ENCODE data around the gene TEK. TPM values are rescaled to one million over a fixed set of nuclear protein-coding genes. Genes with fewer than 3 reads are reported as not detected.

TEK gene
- total RNA-seq, 2 donors from 2014 or later = not detected

DNA sequence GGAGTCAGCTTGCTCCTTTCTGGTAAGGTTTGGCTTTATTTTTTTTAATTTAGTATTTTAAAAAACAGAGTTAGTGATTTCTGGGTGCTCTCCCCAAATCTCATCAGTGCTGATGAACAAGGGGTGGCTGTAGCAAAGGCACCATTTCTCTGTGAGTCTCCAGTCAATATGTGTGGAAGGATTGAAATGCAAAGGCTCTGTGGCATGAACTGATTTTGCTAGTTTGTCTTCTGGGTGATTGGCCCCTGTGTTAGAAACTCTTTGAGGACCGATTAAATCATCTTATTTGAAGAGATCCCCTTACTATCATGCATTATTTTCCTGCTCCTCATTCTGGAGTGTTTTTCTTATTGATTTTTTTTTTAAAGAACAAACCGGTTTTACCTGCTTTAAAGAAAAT is 596 bp downstream of the TEK start:
- Mint-ChIP-seq H3K27ac (no peak overlapping the region), H3K36me3 (no peaks in the 10 kb centered on the region), H3K9me3 (no peaks in the 10 kb centered on the region)
- no peak for DNase-seq (ENCODE audit: low spot score in 2 of 2)
- no peak for ATAC-seq

GRCh38 chr9:27110181-27110580 is 1.2 kb downstream of the TEK start:
- DNase-seq (ENCODE audit: low spot score in 2 of 2) (no peak), ATAC-seq (no peak)
- Mint-ChIP-seq H3K36me3 (no peaks in the 10 kb centered on the region), H3K9me3 (no peaks in the 10 kb centered on the region), H3K27ac (no peak overlapping the region)

- no peak overlapping the region for H3K27ac Mint-ChIP-seq
- no peaks in the 10 kb centered on the region for H3K36me3 Mint-ChIP-seq
- H3K9me3 Mint-ChIP-seq = no peaks in the 10 kb centered on the region
- ATAC-seq (no peak), DNase-seq (ENCODE audit: low spot score in 2 of 2) (no peak)
These were observed 3.2 kb downstream of the TEK start for GRCh38 chr9:27112235-27112634.

- Mint-ChIP-seq H3K9me3 (no peaks in the 10 kb centered on the region), H3K36me3 (no peaks in the 10 kb centered on the region), H3K27ac (no peak overlapping the region)
- DNase-seq (ENCODE audit: low spot score in 2 of 2) (no peak), ATAC-seq (no peak)
These were observed 8.6 kb downstream of the TEK start for GRCh38 chr9:27117489-27118135.

- DNase-seq (ENCODE audit: low spot score in 2 of 2) (no peak), ATAC-seq (no peak)
- H3K36me3 Mint-ChIP-seq = no peaks in the 10 kb centered on the region
- H3K9me3 Mint-ChIP-seq = no peaks in the 10 kb centered on the region
- no peak overlapping the region for H3K27ac Mint-ChIP-seq
These were observed 9.9 kb downstream of the TEK start for GRCh38 chr9:27118916-27119315.

- Mint-ChIP-seq H3K9me3 (no peaks in the 10 kb centered on the region), H3K36me3 (no peaks in the 10 kb centered on the region), H3K27ac (no peak overlapping the region)
- DNase-seq (ENCODE audit: low spot score in 2 of 2) (no peak), ATAC-seq (no peak)
These were observed 15.1 kb downstream of the TEK start for GRCh38 chr9:27124151-27124550.

DNA sequence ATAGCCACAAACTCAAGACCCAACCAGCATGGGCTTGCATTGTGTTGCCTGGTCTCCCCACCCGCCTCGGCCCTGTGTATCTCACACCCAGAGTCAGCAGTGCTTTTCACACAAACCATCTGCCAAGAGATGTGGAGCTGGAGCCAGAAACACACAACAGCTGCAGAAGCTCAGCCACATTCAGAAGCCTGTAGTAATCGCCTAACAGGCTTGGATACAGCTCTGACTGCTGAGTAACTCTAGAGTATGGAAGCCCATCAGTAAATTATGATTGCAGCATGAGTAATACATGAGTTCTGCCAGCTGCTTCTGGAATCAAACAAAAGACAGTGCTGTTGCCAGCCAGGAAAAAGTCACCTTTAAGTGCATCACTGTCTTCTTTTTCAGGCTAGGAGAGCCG is 16.0 kb downstream of the TEK start:
- ATAC-seq = no peak
- Mint-ChIP-seq H3K36me3 (no peaks in the 10 kb centered on the region), H3K9me3 (no peaks in the 10 kb centered on the region), H3K27ac (no peak overlapping the region)
- no peak for DNase-seq (ENCODE audit: low spot score in 2 of 2)

- Mint-ChIP-seq H3K27ac (no peak overlapping the region), H3K9me3 (no peaks in the 10 kb centered on the region), H3K36me3 (no peaks in the 10 kb centered on the region)
- no peak for ATAC-seq
- no peak for DNase-seq (ENCODE audit: low spot score in 2 of 2)
These were observed 16.9 kb downstream of the TEK start for GRCh38 chr9:27125936-27126335.

DNA sequence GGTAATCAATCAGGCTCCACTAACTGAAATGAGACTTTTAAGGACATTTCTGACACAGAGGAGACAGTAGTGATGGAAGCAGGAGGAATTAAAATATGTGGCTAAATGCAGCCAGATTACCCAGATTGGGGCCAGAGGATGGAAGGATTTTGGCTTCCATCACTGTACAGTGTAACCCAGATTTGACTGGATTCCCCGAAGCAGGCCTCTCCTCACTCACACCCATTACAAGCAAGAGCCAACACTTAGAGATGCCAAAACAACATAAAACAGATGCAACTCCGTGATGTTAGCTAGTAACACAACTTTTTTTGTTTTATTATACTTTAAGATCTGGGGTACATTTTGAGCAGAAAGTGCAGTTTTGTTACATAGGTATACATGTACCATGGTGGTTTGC is 17.6 kb downstream of the TEK start:
- Mint-ChIP-seq H3K9me3 (no peaks in the 10 kb centered on the region), H3K36me3 (no peaks in the 10 kb centered on the region), H3K27ac (no peak overlapping the region)
- DNase-seq (ENCODE audit: low spot score in 2 of 2) (no peak), ATAC-seq (no peak)

GRCh38 chr9:27129221-27129620 is 20.2 kb downstream of the TEK start:
- no peak for ATAC-seq
- no peak for DNase-seq (ENCODE audit: low spot score in 2 of 2)
- no peaks in the 10 kb centered on the region for H3K36me3 Mint-ChIP-seq
- H3K9me3 Mint-ChIP-seq = no peaks in the 10 kb centered on the region
- H3K27ac Mint-ChIP-seq = no peak overlapping the region

DNA sequence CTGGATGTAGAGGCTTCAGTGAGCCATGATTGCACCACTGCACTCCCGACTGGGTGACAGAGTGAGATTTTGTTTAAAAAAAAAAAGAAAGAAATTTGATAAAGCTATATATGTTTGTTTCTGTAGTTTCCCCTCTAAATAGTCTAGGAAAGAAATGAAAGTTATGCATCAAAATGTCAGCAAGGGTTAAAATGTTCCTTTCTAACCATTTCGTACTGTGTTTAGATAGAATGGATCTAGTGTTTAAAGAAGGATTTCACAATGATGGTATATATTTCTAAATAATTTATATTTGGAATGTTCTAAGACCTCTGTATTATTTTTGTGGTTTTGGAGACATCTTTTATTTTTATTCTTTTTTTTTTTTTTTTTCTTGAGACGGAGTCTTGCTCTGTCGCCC is 22.7 kb downstream of the TEK start:
- ATAC-seq (no peak), DNase-seq (ENCODE audit: low spot score in 2 of 2) (no peak)
- Mint-ChIP-seq H3K27ac (no peak overlapping the region), H3K9me3 (no peaks in the 10 kb centered on the region), H3K36me3 (no peaks in the 10 kb centered on the region)

DNA sequence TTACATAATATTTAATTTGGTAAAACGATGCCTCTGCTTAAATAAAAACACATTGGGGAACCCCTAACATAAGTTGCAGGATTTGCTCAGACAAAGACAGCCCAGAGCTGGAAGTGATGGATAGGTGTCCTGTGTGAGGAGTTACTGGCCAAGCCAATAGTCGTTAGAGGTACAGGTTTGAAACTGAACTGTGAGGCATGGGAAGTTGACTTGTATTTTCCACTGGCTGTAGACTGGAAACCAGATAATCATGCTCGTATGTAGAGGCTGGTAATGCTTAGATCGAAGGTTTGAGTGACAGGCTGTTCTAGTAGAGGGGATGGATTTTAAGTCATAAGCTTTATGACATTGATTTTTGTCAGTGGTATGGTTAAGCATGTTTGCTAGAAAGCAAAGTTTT is 24.8 kb downstream of the TEK start:
- H3K9me3 Mint-ChIP-seq = peaks cover 0 to 4% of the 10 kb centered on the region in 2 donors
- H3K36me3 Mint-ChIP-seq = no peaks in the 10 kb centered on the region
- no peak overlapping the region for H3K27ac Mint-ChIP-seq
- ATAC-seq (no peak), DNase-seq (ENCODE audit: low spot score in 2 of 2) (no peak)

DNA sequence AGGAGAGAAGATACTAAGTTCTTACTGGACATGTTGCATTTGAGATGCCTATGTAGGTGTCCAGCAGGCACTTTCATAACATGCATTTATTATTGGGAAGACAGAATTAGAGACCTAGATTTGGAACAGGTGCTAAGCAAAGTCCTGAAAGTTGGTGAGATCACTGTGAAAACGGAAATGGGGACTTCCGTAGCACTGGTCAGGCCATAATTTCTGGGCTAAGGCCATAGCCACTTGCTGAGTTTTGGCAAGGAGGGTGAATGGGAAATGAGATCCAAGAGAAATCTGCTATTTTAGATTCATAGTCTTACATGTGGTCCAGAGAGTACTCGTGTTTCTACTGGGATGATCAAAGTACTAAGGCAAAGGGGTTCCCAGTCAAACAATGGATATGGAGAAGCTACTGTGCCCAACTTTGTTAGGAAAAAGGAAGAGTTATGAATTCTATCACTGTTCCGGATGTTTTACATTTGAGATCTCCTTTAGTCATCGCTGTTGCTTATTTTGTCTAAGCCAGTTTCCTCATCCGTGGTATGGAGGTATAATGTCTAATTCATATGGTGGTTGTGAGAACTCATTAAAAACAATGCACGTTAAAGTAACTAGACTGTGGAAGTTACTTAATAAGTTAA is 33.4 kb downstream of the TEK start:
- Mint-ChIP-seq H3K27ac (no peak overlapping the region), H3K9me3 (peaks cover 0 to 4% of the 10 kb centered on the region in 2 donors), H3K36me3 (no peaks in the 10 kb centered on the region)
- no peak for DNase-seq (ENCODE audit: low spot score in 2 of 2)
- ATAC-seq = no peak

DNA sequence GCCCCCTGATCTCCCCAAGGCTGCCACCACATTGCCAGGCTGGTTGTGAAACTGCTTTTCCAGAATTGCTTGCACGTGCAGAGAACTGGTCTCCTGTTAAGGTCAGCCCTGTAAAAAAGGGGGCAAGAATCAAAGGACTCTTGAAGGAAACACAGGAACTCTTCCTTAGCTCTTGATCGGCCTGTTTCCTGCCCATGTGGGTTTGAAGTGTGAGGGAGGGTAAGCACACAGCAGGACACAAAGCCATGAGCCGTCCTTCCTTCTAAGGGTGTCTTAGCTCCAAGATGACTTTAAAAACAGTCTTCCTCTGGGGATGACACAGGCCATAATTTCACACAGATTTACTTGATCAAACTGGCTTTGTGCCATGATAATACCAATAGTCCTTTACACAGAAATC is 36.1 kb downstream of the TEK start:
- Mint-ChIP-seq H3K27ac (no peak overlapping the region), H3K36me3 (no peaks in the 10 kb centered on the region), H3K9me3 (no peaks in the 10 kb centered on the region)
- no peak for ATAC-seq
- DNase-seq (ENCODE audit: low spot score in 2 of 2) = no peak

- DNase-seq (ENCODE audit: low spot score in 2 of 2) (no peak), ATAC-seq (no peak)
- Mint-ChIP-seq H3K27ac (no peak overlapping the region), H3K9me3 (no peaks in the 10 kb centered on the region), H3K36me3 (no peaks in the 10 kb centered on the region)
These were observed 40.6 kb downstream of the TEK start for GRCh38 chr9:27149651-27150050.

DNA sequence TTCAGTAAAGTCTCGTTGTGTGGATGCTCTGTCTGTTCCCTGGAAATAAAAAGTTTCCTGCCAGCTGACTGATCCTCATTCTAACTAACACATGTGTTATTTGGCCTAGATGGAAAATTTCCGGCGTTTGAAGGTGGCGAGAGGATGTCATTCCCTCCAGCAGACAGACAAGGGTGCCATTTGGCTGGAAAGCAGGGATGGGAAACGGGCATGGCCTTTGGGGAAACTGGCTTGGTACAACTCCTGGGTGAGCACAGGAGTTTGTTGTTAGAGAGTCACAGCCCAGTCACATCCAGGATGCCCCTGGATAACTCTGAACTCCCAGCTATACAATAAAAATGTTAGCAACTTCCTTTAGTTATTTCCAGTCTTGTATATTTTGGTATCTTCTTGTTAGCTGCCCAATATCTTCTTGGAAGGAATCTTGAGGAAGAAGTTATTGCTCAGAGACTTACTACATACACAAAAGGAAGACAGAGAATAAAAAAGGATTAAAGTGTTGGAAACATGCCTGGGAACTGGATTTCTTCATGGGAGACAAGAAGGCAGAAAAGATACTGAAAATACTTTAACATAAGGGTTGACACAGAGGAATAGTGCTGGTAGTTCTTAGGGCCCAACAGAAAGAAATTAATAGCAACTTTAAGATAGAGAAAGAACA is 41.9 kb downstream of the TEK start:
- H3K27ac Mint-ChIP-seq = no peak overlapping the region
- ATAC-seq (no peak), DNase-seq (ENCODE audit: low spot score in 2 of 2) (no peak)
- H3K9me3 Mint-ChIP-seq = no peaks in the 10 kb centered on the region
- no peaks in the 10 kb centered on the region for H3K36me3 Mint-ChIP-seq

- H3K27ac Mint-ChIP-seq = no peak overlapping the region
These were observed 42.8 kb downstream of the TEK start for GRCh38 chr9:27151693-27152404.

DNA sequence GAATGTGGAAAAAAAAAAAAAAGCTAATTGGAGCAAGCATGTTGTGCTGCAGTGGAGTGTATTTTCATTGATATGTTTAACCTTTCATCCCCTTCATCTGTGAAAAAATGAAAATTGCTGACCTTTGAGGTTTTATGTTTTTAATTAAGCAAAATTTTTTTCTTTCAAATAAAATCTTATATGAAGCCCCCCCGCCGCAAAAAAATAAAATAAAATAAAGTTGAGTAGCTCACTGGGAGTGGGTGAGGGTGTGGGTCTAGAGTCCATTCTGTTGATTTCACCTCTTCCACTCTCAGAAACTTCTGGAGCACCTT is 43.3 kb downstream of the TEK start:
- Mint-ChIP-seq H3K27ac (no peak overlapping the region), H3K36me3 (no peaks in the 10 kb centered on the region), H3K9me3 (no peaks in the 10 kb centered on the region)
- DNase-seq (ENCODE audit: low spot score in 2 of 2) = no peak
- ATAC-seq = no peak

More at GRCh38 chr9:27151693-27152404, 42.8 kb downstream of the TEK start:
- Mint-ChIP-seq H3K36me3 (no peaks in the 10 kb centered on the region), H3K9me3 (no peaks in the 10 kb centered on the region)
- ATAC-seq = no peak
- DNase-seq (ENCODE audit: low spot score in 2 of 2) = no peak
